Stimulated activated CD4-positive, alpha-beta T cell treated with anti-CD3 and anti-CD28 coated beads, Interleukin-2, amount 100 ng/mL, for 24 hours (primary cell): ENCODE data around the gene USP30.
A peak's percentile ranks its signal among the peaks of the same experiment; 100 is the strongest.

Experiments used
- DNase-seq, 2 donors: peaks; one replicate each; pipeline ENCODE4 v3.0.0-alpha.2; 2020

USP30 gene

DNA sequence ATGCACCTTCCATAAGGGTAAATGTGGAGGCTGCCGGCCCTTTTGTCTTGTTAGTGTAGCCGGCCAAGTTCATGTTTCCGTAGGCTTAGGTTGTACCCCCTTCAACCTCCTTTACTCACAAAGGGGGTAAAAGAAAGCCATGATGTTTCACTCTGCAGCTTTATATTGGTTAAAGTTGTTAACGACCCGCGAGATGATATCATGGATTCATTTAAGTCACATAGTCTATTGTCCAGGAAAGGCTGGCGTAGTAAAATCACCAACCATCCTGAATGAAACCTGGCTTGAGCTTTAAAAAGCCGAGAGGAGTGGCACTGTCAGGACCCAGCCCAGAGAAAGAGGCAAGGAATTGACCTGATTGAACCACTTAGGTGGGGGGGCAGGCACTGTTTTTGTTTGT lies 46.3 kb downstream of the USP30 start:
- DNase-seq: no peak

DNA sequence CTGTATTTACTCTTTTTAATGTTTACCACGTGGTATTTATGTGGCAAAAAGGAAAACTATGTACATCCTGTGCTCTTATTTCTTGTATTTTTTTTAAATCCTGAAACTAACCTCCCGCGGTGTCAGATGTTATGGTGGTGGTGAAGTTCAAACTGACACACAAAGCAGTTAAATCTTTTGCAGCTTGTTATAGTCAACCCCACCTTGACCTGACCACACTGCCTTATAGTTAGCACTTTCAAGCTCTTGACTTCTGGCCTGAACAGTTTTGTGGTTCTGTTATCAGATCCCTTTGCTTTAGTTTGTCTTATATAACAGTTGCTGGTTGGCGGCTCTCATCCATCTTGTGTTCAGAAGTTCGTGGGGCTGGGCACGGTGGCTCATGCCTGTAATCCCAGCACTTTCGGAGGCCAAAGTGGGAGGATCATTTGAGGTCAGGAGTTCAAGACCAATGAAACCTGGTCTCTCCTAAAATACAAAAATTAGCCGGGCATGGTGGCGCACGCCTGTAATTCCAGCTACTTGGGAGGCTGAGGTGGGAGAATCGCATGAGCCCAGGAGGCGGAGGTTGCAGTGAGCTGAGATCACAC lies 47.1 kb downstream of the USP30 start:
- DNase-seq: no peak

DNA sequence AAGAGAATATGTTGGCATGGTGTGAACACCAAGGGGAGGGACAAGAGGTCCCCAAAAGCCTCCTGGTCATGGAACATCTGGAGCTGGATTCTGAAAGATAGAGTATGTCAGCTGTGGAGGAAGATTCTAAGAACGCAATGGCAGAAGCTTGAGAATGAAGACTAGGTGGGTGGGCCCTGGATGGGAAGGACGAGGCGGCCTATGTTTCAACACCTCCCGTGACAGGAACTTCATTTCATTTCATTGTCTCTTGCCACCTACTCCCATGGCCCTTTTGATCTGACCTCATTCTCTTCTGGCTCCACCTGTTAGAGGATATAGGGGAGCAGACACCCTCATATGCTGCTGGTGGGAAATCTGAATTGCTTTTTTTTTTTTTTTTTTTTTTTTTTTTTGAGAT lies 48.4 kb downstream of the USP30 start:
- DNase-seq: no peak

DNA sequence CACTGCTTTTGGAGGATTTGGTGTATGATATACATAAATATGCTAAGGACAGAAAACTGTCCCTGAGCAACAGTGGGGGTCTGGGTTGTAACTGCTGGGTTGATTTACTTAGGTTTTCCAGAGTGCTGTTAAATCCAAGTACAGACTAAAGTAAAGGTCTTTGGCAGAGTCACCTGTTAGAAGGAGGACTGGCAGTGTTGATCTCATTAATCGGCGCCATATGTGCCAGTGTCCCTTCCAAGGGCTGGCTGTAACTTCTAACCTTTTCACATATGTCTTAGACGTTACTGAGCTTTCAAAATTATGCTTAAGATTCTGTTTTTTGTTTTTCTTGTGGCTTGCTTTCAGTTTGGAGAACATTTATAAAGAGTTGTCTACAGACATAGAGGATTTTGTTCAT lies 50.1 kb downstream of the USP30 start:
- no peak for DNase-seq

DNA sequence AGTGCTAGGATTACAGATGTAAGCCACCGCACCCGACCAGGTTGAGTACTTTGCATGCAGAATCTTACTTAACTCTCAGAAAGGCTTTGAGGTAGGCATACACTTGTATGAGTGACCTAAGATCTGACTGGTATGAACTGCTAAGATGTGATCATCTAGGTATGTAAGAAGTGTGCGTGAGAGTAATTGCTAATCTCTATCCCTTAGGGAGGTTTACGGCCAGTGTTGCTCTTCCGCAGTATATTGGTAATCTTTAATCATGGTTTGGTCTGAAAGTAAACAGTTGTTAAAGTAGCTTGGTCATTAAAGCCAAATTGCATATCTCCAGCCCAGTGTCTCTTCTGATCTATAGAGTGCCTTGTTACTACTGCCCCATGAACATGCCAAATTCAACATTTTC lies 52.8 kb downstream of the USP30 start:
- no peak for DNase-seq

DNA sequence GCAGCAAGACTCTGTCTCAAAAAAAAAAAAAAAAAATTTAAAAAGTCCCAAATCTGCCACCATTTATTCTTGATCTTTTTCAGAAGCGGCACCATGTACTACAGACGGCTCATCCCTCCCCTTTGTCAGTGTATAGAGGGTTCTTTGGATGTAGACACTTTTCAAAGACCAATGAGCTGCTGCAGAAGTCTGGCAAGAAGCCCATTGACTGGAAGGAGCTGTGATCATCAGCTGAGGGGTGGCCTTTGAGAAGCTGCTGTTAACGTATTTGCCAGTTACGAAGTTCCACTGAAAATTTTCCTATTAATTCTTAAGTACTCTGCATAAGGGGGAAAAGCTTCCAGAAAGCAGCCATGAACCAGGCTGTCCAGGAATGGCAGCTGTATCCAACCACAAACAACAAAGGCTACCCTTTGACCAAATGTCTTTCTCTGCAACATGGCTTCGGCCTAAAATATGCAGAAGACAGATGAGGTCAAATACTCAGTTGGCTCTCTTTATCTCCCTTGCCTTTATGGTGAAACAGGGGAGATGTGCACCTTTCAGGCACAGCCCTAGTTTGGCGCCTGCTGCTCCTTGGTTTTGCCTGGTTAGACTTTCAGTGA lies 57.5 kb downstream of the USP30 start:
- DNase-seq: no peak

DNA sequence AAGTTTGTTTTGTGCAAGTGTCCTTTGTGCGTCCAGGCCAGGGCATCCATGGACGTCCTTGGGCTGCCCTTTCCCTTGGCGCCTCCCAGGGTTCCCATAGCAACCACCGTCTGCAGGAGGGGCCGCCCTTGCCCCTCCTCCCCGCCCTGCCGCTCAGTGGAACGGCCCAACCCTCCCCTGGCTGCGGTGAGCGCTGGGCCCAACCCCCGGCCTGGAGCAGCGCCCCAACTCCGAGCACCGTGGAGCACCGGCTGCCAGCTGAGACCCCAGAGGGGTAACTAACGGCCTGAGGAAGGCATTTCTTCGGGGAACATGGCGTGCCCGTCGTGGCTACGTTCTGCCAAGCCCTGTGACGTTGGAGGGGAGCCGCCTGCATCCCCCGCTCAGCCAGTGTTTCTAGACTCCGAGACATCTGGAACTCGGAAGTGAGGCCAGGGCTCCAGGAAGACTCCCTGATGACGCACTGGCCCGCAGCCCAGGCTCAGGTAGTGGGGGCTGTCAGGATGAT lies 58.7 kb downstream of the USP30 start:
- DNase-seq: peak; percentile 45 to 63

DNA sequence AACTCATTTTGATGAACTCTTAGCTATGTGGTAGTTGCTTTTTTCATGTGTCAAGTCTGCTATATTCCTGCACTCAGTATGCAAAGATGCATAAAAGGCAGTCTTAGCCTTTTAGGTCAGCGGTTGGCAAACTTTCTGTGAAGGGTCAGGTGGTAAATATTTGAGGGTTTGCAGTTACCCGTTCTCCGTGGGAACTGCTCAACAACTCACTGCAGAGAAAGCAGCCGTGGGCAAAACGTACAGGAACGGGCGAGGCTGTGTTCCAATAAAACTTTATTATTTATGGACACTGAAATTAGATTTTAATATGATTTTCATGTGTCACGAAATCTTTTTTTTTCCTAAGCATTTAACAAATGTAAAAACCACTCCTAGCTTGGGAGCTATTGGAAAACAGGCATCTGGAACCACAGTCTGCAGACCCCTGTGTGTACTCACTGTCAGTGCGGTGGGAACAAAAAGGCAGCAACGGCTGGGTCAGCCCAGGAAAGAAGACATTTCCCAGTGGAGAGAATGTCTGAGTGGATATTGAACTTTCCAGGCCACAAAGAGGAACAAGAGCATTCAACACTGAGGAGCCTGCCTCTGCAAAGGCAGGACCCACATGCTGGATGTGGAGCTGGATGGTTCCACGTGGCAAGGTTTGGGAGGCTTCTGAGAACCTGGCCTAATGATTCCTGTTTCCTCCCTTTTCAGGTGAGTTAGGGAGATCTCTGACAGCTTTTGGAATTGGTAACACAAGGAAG lies 60.5 kb downstream of the USP30 start:
- DNase-seq: no peak

DNA sequence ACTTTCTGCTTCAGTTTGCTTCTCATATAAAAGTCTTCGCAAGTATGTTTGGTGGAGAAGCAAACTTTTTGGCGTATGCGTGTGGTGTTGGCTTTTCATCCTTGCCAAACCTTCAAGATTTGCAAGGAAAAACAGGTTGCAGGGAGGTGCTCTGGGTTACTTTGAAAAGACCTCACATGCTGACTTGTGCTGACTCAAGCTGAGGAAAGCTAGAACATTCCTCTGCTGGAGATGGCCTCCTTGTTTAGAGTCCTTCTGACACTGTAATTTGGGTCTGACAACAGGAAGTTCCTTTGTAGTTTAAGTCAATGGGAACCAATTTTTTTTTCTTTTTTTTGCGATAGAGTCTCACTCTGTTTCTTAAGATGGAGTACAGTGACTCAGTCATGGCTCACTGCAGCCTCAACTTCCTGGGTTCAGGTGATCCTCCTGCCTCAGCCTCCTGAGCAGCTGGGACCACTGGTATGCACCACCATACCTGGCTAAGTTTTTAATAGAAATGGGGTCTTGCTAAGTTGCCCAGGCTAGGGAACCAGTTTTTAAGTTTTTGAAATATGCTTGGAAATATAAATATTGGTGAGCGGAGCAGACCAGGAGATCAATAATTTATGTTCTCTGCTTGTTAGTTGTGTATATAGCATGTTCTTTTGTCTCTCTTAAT lies 61.4 kb downstream of the USP30 start:
- DNase-seq: no peak

DNA sequence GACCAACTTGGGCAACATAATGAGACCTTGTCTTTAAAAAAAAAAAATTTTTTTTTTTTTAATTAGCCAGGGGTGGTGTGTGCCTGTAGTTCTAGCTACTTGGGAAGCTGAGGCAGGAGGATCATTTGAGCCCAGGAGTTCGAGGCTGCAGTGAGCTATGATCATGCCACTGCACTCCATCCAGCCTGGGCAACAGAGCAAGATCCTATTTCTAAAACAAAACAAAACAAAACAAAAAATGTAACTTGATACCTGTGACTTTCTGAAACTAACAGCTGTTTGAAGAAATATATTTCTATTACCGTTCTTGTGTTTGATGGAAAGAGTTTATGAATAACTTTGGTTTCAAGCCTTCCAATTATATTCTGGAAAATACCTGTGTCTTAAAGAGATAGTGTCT lies 62.3 kb downstream of the USP30 start:
- DNase-seq: no peak

DNA sequence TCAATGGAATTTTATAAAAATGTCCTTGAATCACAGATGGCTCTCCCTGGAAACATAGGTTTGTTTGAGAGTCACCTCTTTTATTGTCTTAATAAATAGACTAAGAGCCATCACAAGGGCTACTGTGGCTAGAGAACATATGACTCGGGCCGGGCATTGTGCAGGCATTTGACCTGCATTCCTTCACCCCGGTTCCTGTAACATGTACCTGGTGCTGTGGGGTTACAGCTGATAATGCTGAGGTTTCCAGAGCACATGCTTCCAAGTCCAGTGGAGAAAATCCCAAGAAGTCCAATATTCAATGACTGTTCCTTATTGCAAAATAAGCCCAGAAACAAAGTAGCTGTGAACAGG lies 63.0 kb downstream of the USP30 start:
- DNase-seq: no peak

DNA sequence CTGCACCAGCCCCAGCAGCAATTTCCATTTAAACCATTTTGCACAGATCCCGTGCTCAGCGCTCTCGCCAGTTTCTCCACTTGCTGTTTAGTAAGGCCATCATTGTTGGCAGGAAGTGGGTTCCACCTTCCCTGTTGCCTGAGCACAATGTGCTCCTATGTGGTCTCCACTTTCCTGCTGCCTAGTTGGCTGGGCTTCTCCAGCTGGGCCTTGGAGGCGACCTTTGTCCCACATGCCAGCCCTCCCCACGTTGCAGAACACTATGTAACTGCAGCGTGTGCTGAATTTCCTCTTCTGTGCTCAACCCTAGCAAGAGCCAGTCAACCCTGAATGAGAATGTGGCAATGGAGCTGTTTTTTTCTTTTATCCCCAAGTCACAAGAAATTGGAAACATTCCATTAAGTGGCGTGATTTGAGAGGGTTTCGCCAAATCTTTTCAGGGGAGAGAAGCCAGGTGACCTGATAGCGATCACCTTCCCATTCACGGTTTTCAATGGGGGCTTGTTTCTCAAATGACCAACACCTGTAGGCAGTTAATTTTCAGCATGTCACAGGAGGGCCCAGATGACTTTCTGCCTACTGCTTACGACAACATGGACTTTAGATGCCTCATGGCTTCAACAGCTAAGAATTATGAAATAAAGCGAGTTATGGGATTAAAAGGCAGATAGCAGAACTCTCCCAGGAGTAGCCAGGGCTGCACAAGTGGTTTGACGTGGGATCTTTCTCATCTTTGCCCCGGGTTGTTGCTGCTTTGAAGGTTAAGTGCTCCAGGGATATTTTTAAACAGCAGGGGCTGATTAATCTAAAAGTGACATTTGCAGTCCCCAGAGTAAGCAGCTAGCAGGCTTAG lies 63.6 kb downstream of the USP30 start, which contains the start of gene ACACB:
Gene ACACB, plus strand, starts transcription at position 830 of the 853 bp plus-strand sequence. CDS start 22,819 bp downstream, outside the sequence.
- DNase-seq: no peak

DNA sequence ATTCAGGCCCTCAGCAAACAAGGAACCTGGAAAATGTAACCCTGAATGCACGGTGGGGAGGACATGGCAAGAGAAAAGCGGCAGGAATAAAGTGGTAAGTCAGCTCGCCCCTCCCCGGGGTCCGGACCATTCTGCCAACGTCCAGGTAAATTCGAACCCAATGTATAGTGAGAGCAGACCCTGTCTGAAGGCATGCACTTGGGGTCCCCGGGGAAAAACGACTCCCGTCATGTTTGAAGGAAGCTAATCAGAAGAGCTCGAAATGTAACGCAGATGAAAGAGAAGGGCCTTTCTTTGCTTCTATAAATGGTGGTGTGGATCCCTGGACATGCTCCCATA lies 64.2 kb downstream of the USP30 start:
- DNase-seq: no peak

DNA sequence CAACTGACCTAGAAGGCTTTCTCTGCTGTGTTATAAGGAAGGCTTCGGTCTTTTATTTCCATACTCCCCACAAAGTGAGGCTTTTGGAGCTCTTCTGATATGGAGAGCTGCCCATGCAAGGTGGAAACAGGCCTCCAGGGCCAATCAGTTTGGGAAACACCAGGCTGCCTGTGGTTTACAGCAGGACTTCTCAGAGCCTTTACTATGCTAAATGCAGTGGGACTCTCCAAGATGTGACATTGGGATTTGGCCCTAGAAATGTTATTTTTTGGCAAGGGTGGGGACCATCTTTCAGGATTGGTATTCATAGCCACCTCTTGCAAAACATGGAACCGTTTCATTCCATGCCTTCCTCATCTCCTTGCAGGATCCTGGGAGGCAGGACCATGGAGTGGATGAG lies 67.7 kb downstream of the USP30 start:
- no peak for DNase-seq

DNA sequence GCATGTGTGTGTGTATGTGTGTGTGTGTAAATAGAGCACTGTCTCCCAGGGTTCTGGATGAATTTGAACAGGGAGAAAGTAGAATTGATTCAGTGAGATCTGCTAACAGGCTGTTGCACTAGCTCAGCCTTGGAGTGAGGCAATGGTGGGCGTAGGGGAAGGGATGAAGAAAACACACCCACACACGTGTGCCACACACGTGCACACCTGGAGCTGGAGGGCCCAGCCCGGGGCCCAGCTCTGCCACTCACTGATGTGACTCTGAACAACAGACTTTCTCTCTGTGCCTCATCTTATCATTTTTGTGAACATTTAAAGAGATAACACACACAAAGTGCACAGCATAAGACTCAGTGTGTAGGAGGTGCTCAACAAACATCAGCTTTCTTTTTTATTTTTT lies 68.2 kb downstream of the USP30 start:
- no peak for DNase-seq

DNA sequence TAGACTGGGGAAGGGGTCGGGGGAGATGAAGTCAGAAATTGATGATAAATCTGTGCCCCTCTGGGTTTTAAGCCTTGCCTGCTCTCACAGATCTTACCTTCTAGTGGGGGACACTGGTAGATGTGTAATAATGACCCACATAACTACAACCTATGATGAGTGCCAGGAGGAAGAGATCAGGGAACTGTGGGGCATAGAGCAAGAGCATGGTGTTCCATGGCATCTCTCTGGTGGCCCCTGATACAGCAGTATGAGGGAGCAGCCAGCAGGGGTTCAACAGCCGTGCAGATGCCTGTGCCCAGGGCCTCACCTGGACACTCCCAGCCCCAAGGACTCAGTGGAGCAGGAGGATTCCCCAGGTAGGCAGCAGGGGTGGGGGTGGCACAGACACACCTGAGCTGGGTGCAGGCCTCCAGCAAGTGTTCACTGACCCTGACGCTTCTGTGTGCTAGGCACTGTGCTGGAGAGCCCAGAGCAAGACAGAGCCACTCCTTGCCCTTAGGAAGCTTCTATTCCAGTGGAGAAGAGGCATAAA lies 69.0 kb downstream of the USP30 start:
- no peak for DNase-seq

DNA sequence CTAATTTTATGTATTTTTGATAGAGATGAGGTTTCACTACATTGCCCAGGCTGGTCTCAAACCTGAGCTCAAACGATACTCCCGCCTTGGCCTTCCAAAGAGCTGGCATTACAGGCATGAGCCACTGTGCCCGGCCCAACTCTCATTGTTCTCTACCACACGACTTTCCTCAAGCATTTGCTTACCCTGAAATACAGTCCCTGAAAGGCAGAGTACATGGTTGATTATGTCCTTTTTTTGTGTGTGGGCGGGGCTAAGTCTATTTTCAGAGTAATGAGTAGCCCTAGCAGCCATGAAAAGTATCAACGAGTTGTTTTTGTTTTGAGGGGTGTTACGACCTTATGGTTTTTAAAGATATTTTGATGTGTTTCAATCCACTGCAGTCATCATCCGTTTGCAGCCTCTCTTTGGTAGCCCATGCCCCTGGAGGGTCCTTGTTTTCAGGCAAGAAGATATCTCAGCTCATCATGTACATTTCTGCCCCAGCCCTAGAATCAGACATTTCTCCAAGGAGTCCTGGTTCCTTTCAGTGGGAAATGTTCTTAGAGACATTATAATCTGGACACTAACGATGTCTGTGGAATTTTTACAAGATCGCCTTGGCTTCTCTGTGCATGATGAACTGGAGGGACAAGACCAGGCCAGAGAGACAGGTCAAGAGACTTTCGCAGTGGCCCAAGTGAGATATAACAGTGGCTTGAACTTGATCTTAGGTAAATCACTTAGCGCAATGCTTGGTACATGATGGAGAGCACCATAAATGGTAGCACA lies 72.7 kb downstream of the USP30 start:
- no peak for DNase-seq

DNA sequence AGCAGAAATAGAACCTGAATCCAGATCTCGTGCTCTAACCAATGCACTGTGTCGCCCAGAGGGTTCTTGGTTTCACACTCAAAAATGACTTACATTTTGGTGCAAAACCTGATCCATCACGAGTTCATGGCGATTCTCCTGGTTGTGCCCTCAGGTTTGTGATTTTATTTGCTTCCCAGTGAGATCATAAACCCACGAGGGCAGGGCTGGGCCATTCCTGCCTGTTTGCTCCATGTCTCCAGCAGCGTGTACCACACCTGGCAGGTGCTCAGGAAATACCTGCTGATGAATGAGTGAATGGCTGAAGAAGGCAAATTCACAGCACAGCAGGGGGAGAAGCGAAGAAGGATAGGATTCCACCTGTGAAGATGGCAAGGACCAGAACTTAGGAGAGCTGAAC lies 73.4 kb downstream of the USP30 start:
- DNase-seq: no peak

DNA sequence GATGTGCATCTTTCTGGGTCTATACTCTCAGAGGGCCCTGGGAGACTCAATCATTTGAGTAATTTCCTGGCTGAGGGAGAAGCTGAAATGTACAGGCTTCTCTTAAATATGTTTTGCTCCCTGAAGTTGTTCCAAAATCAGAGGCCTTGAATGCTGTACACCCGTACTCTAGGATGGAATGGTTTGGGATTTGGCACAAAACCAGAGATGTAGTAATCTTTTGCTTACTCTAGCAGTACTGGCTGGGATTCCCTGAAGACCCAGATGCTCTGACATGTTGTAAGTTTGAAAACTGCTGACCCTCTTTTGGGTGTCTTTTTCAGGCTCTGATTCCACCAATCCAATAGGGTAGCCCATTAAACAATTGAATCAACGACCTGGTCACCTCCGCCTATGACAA lies 74.4 kb downstream of the USP30 start:
- no peak for DNase-seq

DNA sequence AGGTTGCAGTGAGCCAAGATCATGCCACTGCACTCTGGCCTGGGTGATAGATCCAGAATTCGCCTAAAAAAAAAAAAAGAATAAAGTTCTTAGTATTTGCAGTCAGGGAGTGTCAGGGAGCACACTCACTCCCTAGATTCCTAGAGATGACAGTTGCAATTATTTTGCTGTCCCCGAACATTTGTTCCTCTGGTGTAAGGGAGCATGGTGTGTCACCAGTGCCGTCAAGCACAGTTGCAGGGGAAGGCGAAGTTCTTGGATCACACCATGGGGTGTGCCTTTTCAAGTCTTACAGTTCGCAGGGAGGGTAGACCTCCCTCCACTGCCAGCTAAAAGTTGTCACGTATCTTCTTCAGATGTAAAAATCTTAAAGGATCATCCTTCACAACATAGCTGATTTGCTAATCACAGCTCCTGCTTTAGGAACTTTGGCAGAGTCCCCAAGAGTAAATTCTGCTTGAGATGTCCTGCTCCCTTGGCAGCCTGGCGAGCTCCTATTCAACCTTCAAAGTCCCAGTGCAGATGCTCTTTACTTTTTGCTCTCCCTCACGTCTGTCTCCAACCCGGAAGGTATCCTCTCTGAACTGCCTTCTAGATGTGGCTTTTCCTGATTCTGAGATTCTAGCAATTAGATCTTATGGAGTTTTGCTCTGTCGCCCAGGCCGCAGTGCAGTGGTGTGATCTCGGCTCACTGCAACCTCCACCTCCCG lies 75.3 kb downstream of the USP30 start:
- DNase-seq: no peak
